WTC11 (cell line): ENCODE results near the gene PGBD5. TPM values are rescaled to one million over a fixed set of nuclear protein-coding genes. Genes with fewer than 3 reads are reported as not detected.

Experiments
- ATAC-seq: fragments of 200-7000 bp; cut with Tn5 transposase; 2 replicates; pipeline ENCODE4 v1.10.0; 2021; ENCODE audit warnings: mild to moderate bottlenecking, moderate library complexity
- CTCF ChIA-PET: fragments of 300-600 bp; sonication (Branson Sonifier 250); formaldehyde crosslinking; loops from one replicate; lab custom pipeline; 2021; ENCODE audit warnings: antibody characterized with exemption; lab: Charles Lee
- POLR2A ChIA-PET: fragments of 350-600 bp; sonication (Branson Sonifier 250); formaldehyde crosslinking; loops from one replicate; lab custom pipeline; 2021; ENCODE audit warnings: antibody characterized with exemption; lab: Charles Lee
- DNase-seq: peaks from one replicate; pipeline ENCODE4 v3.0.0; 2021; ENCODE audit warnings: low spot score
- H3K27ac Mint-ChIP-seq: 2 replicates; pipeline ENCODE4 v1.8.0; 2021; ENCODE audit warnings: mixed read lengths
- H3K27me3 Mint-ChIP-seq: 2 replicates; pipeline ENCODE4 v1.8.0; 2021; ENCODE audit warnings: low read depth, mild to moderate bottlenecking, moderate library complexity, mixed read lengths
- H3K36me3 Mint-ChIP-seq: 2 replicates; pipeline ENCODE4 v1.8.0; 2021; ENCODE audit warnings: mixed read lengths
- H3K4me1 Mint-ChIP-seq: 2 replicates; pipeline ENCODE4 v1.8.0; 2022; ENCODE audit warnings: mixed read lengths
- H3K4me3 Mint-ChIP-seq: 2 replicates; pipeline ENCODE4 v1.8.0; 2021; ENCODE audit warnings: mild to moderate bottlenecking, moderate library complexity, mixed read lengths
- H3K9me3 Mint-ChIP-seq: 2 replicates; pipeline ENCODE4 v1.8.0; 2021; ENCODE audit warnings: mixed read lengths
- ATF2 ChIP-seq: sonication (generic); formaldehyde crosslinking; IDR thresholded peaks from 2 replicates; pipeline ENCODE4 v1.8.1; 2022; ENCODE audit warnings: low read depth, missing genetic modification reagents, borderline replicate concordance
- ATF3 ChIP-seq: sonication (generic); formaldehyde crosslinking; conservative IDR thresholded peaks from 2 replicates; pipeline ENCODE4 v1.8.1; 2022; ENCODE audit warnings: mild to moderate bottlenecking, missing genetic modification reagents
- E2F4 ChIP-seq: sonication (generic); formaldehyde crosslinking; IDR thresholded peaks from 2 replicates; pipeline ENCODE4 v1.8.1; 2022; ENCODE audit warnings: low read depth, mild to moderate bottlenecking, moderate library complexity, missing genetic modification reagents, borderline replicate concordance
- FOXK1 ChIP-seq: sonication (generic); formaldehyde crosslinking; IDR thresholded peaks from 2 replicates; pipeline ENCODE4 v1.8.0; 2022; ENCODE audit warnings: mild to moderate bottlenecking, moderate library complexity, missing genetic modification reagents
- GRHL2 ChIP-seq: fragments of 250-450 bp; sonication (Bioruptor Pico); IDR thresholded peaks from 2 replicates; pipeline ENCODE4 v1.8.0; 2022; ENCODE audit warnings: mild to moderate bottlenecking, moderate library complexity; ENCODE audit not compliant: insufficient replicate concordance, severe bottlenecking
- JUN ChIP-seq: sonication (generic); formaldehyde crosslinking; IDR thresholded peaks from 2 replicates; pipeline ENCODE4 v1.8.0; 2023; ENCODE audit warnings: mild to moderate bottlenecking, missing genetic modification reagents
- PREB ChIP-seq: sonication (generic); formaldehyde crosslinking; IDR thresholded peaks from 2 replicates; pipeline ENCODE4 v1.8.1; 2022; ENCODE audit warnings: mild to moderate bottlenecking, missing genetic modification reagents, moderate library complexity, borderline replicate concordance
- SP1 ChIP-seq: sonication (generic); formaldehyde crosslinking; conservative IDR thresholded peaks from 2 replicates; pipeline ENCODE4 v1.8.1; 2022; ENCODE audit warnings: missing genetic modification reagents
- ZMAT4 ChIP-seq: fragments of 250-450 bp; sonication (Bioruptor Pico); IDR thresholded peaks from 2 replicates; pipeline ENCODE4 v1.9.0; 2021; ENCODE audit warnings: mild to moderate bottlenecking
- ZNF263 ChIP-seq: sonication (generic); formaldehyde crosslinking; IDR thresholded peaks from 2 replicates; pipeline ENCODE4 v1.8.1; 2022; ENCODE audit warnings: low read depth, mild to moderate bottlenecking, moderate library complexity, missing genetic modification reagents
- ZNF425 ChIP-seq: fragments of 250-450 bp; sonication (Bioruptor Pico); conservative IDR thresholded peaks from 2 replicates; pipeline ENCODE4 v1.9.0; 2021; ENCODE audit warnings: mild to moderate bottlenecking
- ZNF512 ChIP-seq: sonication (generic); formaldehyde crosslinking; IDR thresholded peaks from 2 replicates; pipeline ENCODE4 v1.8.1; 2022; ENCODE audit warnings: missing genetic modification reagents, borderline replicate concordance
- total RNA-seq: library from RNA; stranded (reverse); gene quantifications from 3 replicates; pipeline ENCODE4 v1.2.3, GENCODE V29; 2021
- TF ChIP-seq, protein P1 (sequence below): sonication (generic); formaldehyde crosslinking; IDR thresholded peaks from 2 replicates; pipeline ENCODE4 v1.8.0; 2022; ENCODE audit warnings: mild to moderate bottlenecking, missing genetic modification reagents
- TF ChIP-seq, protein P2 (sequence below): fragments of 250-450 bp; sonication (Bioruptor Pico); IDR thresholded peaks from 2 replicates; pipeline ENCODE4 v1.9.0; 2021; ENCODE audit warnings: moderate library complexity, mild to moderate bottlenecking, inconsistent platforms, borderline replicate concordance
- TF ChIP-seq, protein P3 (sequence below): sonication (generic); formaldehyde crosslinking; IDR thresholded peaks from 2 replicates; pipeline ENCODE4 v1.8.1; 2023; ENCODE audit warnings: mild to moderate bottlenecking, missing genetic modification reagents, moderate library complexity
- TF ChIP-seq, protein P4 (sequence below): sonication (generic); formaldehyde crosslinking; IDR thresholded peaks from 2 replicates; pipeline ENCODE4 v1.8.1; 2023; ENCODE audit warnings: mild to moderate bottlenecking, moderate library complexity, missing genetic modification reagents
- TF ChIP-seq, protein P5 (sequence below): sonication (generic); formaldehyde crosslinking; IDR thresholded peaks from 2 replicates; pipeline ENCODE4 v1.8.1; 2023; ENCODE audit warnings: mild to moderate bottlenecking, missing genetic modification reagents

The PGBD5 gene
- total RNA-seq, 1 experiment from 2014 or later = 23.8 TPM

DNA sequence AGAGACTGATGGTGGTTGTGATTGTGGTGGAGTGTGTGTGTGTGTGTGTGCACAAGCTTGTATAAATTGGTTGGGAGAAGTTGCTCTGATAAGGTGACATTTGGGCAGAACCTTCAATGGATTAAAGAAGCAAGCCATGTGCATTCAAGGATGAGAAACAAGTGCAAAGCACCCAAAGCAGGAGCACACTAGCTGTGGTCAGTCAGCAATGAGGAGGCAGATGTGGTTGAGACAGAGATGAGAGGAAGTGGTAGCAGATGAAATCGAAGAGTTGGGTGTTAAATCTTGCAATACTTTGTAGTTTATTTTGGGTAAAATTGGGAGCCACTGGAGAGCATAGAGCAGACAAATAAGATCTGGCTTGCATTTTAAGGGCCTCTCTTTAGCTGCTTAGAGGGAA lies 4.4 kb upstream of the PGBD5 start:
- no peak overlapping the region for H3K4me3 Mint-ChIP-seq
- peaks cover 32% of the 10 kb centered on the region for H3K4me1 Mint-ChIP-seq
- no peaks in the 10 kb centered on the region; the same call in 1 of the 2 replicates for H3K36me3 Mint-ChIP-seq
- H3K9me3 Mint-ChIP-seq = no peaks in the 10 kb centered on the region
- DNase-seq = no peak
- POLR2A ChIA-PET = no interaction called here
- no peaks in the 10 kb centered on the region for H3K27me3 Mint-ChIP-seq
- no peak overlapping the region for H3K27ac Mint-ChIP-seq
- CTCF ChIA-PET = interaction anchor here (1.1 kb wide), 1 partner anchor 151 kb away, joined by 3 read pairs; no protein-coding TSS in a partner anchor
- ATAC-seq = no peak
- TF ChIP-seq FOXK1 (CRISPR knock-in tag) (no peak), ZNF512 (CRISPR knock-in tag) (no peak), ZNF263 (CRISPR knock-in tag) (no peak), ATF2 (CRISPR knock-in tag) (no peak), JUN (no peak), E2F4 (CRISPR knock-in tag) (no peak), ZNF425 (no peak), ATF3 (CRISPR knock-in tag) (no peak), ZMAT4 (CRISPR knock-in tag) (no peak), SP1 (CRISPR knock-in tag) (no peak), GRHL2 (CRISPR knock-in tag) (no peak), PREB (no peak)
- TF ChIP-seq, protein P1, sequence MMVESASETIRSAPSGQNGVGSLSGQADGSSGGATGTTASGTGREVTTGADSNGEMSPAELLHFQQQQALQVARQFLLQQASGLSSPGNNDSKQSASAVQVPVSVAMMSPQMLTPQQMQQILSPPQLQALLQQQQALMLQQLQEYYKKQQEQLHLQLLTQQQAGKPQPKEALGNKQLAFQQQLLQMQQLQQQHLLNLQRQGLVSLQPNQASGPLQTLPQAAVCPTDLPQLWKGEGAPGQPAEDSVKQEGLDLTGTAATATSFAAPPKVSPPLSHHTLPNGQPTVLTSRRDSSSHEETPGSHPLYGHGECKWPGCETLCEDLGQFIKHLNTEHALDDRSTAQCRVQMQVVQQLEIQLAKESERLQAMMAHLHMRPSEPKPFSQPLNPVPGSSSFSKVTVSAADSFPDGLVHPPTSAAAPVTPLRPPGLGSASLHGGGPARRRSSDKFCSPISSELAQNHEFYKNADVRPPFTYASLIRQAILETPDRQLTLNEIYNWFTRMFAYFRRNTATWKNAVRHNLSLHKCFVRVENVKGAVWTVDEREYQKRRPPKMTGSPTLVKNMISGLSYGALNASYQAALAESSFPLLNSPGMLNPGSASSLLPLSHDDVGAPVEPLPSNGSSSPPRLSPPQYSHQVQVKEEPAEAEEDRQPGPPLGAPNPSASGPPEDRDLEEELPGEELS (CRISPR knock-in tag) = no peak
- TF ChIP-seq, protein P2, sequence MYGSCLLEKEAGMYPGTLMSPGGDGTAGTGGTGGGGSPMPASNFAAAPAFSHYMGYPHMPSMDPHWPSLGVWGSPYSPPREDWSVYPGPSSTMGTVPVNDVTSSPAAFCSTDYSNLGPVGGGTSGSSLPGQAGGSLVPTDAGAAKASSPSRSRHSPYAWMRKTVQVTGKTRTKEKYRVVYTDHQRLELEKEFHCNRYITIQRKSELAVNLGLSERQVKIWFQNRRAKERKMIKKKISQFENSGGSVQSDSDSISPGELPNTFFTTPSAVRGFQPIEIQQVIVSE (CRISPR knock-in tag) = no peak
- TF ChIP-seq, protein P3, sequence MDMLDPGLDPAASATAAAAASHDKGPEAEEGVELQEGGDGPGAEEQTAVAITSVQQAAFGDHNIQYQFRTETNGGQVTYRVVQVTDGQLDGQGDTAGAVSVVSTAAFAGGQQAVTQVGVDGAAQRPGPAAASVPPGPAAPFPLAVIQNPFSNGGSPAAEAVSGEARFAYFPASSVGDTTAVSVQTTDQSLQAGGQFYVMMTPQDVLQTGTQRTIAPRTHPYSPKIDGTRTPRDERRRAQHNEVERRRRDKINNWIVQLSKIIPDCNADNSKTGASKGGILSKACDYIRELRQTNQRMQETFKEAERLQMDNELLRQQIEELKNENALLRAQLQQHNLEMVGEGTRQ = no peak
- TF ChIP-seq, protein P4, sequence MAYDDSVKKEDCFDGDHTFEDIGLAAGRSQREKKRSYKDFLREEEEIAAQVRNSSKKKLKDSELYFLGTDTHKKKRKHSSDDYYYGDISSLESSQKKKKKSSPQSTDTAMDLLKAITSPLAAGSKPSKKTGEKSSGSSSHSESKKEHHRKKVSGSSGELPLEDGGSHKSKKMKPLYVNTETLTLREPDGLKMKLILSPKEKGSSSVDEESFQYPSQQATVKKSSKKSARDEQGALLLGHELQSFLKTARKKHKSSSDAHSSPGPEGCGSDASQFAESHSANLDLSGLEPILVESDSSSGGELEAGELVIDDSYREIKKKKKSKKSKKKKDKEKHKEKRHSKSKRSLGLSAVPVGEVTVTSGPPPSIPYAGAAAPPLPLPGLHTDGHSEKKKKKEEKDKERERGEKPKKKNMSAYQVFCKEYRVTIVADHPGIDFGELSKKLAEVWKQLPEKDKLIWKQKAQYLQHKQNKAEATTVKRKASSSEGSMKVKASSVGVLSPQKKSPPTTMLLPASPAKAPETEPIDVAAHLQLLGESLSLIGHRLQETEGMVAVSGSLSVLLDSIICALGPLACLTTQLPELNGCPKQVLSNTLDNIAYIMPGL (CRISPR knock-in tag) = no peak
- TF ChIP-seq, protein P5, sequence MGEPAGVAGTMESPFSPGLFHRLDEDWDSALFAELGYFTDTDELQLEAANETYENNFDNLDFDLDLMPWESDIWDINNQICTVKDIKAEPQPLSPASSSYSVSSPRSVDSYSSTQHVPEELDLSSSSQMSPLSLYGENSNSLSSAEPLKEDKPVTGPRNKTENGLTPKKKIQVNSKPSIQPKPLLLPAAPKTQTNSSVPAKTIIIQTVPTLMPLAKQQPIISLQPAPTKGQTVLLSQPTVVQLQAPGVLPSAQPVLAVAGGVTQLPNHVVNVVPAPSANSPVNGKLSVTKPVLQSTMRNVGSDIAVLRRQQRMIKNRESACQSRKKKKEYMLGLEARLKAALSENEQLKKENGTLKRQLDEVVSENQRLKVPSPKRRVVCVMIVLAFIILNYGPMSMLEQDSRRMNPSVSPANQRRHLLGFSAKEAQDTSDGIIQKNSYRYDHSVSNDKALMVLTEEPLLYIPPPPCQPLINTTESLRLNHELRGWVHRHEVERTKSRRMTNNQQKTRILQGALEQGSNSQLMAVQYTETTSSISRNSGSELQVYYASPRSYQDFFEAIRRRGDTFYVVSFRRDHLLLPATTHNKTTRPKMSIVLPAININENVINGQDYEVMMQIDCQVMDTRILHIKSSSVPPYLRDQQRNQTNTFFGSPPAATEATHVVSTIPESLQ (CRISPR knock-in tag) = no peak
